ENCODE measurements around the gene CABP2.
"Not testable (repeated sequence)": the region's sequence is repeated elsewhere in the genome, so short reads cannot be mapped to it uniquely, and the experiment has no call there.

CABP2 gene

DNA sequence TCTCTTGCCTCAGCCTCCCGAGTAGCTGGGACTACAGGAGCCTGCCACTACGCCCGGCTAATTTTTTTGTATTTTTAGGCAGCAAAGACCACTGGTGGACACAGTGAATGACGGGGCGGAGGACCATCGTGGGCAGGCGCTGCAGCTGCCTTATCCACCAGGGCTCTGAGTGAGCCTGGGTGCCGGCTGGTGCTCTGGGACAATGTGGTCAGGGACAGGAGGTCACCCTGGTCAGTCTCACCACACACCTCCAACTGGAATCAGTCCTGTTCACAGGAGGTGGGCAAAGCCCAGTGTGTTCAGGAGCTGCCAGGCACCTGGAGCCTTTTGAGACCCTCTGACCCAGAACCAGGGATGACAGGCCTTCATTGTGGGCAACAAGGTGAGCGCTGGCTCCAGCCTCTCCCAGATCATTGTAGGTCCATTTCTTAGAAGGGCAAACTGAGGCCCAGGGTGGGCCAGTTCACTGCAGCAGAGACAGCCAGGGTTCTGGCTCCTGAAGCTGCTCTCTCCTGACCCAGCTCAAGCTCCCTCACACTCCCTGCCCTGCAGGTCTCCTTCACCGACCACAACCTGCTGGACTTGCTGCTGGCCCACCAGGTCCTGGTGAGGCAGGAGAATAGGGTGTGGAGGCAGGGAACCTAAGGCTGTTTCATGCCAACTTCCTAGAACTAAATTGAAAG is 15.7 kb upstream of the CABP2 start:
- no peak for DNase-seq

DNA sequence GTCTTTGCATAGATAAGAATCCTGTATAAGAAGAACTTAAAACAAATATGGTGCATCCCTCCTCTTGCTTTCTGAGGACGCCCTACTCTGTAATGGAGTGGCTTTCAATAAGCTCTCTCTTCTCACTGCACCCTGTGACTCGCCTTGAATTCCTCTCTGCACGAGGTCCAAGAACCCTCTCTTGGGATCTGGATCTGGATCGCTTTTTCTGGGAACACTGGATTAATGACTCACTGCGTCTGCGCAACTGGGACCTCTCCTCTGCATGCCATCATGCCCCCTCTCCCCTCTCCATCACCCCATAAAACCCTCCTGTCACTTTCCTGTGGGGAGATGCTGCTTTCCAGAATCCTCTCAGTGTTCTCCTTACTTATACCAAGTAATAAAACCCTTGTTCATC is 15.1 kb upstream of the CABP2 start:
- DNase-seq, result no peak

- no peak for DNase-seq
Measured at GRCh38 chr11:67535561-67535960, 12.3 kb upstream of the CABP2 start.

GRCh38 chr11:67534070-67534679 is 10.9 kb upstream of the CABP2 start:
- DNase-seq, result no peak

GRCh38 chr11:67532889-67533288 is 9.6 kb upstream of the CABP2 start:
- no peak for DNase-seq

DNA sequence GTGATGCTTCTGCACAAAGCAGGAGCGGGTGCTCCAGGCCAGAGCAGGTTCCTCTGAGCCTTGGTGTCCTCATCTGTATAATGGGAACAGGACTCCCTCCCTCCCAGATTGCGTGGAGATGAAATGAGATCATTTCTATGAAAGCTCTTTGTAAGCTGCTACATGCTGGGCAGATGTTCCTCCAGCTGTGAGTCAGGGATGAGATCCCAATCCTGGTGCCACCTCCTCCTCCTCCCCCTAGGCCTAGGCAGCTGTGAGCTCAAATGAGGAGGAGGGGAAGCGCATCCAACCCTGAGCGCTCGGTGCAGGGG is 7.0 kb upstream of the CABP2 start:
- DNase-seq, result no peak

GRCh38 chr11:67528376-67528775 is 5.1 kb upstream of the CABP2 start:
- no peak for DNase-seq

DNA sequence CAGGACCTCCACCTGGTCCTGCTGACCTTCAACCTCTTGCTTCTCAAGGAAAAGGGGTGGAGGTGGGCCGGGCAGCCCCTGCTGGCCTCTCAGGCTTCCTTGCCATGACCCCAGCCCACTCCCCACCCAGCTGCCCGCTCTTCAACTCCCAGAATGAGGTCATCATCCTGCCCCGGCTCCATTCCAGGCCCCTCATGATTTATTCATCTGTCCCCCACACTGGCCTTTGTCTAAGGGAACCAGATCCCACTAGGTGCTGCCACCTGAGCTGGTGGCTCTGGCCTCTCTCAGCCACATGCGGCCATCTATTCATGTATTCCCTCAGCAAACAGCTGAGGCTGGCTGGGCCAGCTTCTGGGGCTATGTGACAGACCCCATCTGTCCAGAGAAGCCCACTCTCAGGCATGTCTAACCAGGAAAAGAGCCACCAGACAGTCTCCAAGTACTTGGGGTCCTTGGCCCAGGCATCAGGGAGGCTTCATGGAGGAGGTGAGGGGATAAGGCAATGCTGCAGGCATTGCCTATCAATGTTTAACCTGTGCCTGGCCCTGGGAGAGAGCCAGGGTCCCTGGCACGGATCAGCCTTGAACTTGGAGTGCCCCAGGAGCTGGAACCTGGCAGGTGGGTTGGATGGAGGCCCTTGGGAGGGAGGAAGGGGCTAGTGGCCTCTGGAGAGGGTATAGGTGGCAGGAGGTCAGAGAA is 2.2 kb upstream of the CABP2 start:
- DNase-seq, result no peak

- DNase-seq, result no peak
Measured at GRCh38 chr11:67524480-67524808, 1.2 kb upstream of the CABP2 start.

DNA sequence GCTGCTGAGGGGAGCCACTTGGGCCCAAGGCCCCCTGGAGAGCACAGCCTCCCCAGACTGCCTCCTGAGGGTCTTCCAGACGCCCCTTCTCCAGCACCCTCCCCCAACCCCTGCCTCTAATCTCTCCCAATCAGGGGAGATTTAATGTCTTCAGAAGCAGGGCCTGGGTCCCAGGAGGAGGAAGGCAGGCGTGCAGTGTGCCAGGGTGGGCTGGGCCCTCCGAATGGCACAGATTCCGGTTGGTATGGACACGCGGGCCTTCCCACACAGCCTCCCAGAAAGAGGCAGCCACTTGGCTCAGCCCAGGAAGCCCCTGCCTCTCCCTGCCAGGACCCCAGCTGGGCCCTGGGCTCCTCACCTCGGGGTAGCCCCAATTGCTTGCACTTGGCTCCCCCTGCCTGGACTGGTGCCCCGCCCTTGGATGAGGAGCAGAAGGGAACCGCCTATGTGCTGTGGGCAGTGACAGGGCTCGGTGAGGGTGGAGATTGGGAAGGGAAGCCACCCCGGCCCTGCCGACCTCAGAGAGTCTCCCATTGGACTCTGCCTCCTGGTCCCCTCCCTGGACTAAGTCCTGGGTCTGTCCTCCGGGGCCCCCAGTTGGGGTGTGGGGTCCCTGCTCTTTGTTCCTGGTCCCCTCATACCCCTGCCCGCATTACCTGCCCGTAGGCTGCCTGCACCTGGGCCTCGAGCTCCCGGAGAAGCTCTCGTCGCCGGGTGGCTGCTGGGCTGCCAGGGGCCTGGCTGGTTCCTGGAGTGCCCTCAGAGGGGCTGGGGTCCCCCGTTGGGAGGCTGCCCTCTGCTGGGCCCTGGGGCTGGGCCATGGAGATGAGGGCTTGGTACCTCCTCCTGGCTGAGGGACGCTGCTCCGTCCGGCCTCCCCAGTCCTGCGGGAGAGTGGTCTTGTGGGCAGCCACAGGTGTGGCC is 572 bp upstream of the CABP2 start:
- DNase-seq, result no peak

DNA sequence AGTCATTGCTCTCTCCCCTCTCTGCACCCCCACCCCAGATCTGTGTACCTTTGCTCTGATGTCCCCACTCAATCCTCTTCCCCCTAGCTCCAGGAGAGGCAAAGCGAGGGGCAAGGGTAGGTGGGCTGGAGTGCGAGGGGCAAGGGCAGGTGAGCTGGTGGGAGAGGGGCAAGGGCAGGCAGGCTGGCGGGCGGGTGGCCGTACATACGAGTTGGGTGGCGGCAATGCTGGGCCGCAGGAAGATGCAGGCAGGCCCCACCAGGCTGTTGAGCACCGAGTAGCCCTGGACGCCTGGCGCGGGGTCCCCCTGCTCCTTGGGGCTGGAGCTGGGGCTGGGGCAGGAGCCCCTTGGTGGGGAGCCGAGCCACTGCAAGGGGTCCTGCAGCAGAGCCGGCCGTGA is 908 bp downstream of the CABP2 start:
- no peak for DNase-seq

DNA sequence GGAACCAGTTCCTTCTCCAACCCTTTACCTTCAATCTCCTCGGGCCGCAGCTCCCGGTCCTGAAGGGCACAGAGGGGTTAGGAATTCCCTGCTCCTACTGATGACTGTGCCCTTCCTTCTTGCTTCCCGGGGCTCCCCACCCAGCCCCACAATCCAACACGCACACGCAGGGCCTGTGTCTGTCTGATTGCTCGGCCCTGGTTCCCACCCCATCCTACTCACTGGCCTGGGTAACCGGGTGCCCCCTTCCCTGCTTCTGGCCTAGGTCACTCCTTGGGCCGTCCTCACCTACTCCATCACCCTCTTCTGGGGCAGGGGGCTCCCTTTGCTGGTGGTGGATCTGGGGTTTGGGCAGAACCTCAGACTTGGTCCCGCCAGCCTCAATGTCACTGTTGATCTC is 1.3 kb downstream of the CABP2 start:
- DNase-seq, result no peak

GRCh38 chr11:67520856-67521824 is 2.1 kb downstream of the CABP2 start:
- no peak for DNase-seq

- DNase-seq, result no peak
Measured at GRCh38 chr11:67519726-67520125, 3.5 kb downstream of the CABP2 start.

DNA sequence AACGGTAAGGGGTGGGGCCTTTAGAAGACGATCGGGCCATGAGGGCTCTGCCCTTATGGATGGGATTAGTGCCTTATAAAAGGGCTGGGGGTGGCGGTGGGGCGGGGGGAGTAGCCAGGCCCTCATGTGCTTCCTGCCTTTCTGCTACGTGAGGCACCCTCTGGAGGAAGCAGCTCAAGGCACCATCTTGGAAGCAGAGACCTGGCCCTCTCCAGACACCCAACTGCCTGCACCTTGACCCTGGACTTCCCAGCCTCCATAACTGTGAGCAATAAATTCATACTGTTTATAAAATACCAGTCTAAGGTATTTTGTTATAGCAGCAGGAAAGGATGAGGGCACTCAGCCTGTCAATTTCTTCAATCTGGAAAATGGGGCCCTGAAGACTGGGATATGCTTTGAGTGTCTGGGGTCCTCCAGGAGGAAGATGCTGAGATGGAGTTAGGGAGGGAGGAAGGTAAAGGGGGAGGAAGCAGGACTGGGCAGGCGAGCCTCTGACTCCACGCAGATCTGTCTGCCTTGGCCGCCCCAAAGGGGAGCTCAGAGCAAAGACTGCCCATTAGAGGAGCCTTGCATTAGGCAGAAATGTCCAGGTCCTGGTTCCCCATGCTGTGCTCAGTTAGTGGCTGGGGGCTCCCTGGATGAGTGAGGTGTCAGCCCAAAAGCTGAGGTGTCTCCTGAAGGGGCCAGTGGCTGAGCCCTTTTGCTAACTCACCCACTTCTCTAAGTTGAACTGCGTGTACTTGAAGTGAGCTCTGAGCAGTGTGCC is 5.3 kb downstream of the CABP2 start:
- DNase-seq, result no peak

DNA sequence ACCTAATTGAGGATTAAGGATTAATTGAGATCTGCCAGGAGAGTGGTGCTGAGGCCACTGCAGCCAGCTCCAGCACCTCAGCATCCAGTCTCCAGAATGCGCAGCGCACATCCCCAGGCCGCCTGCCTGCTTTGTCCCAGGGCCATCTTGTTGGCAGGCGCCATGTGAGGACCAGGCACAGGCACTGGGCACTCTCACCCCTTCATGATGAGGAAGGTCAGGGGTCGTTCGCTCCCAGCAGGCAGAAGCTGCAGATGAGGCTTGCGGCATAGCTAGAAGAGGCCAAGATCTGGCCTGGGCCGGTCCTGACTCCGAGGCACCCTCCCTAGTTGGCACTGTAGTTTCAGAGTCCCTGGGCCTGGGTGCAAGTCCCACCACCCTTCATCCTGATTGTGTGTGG is 6.4 kb downstream of the CABP2 start:
- DNase-seq, result no peak

DNA sequence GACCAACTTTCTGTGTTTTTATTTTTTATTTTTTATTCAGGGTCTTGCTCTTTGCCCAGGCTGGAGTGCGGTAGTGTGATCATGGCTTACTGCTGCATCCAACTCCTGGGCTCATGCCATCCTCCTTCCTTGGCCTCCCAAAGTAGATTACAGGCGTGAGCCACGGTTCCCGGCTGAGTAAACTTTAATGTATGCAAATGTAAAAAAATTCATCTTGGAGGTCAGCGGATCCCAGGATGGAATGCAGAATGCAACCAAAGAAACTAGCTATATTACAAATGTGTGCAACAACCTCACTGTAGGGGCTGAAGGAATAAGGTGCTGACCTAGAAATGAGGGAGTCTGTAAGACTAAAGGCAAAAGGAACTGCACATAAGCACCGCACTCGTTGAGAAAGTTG is 9.1 kb downstream of the CABP2 start:
- DNase-seq, result no peak

- not testable (repeated sequence) for DNase-seq
Measured at GRCh38 chr11:67511558-67511957, 11.7 kb downstream of the CABP2 start.

DNA sequence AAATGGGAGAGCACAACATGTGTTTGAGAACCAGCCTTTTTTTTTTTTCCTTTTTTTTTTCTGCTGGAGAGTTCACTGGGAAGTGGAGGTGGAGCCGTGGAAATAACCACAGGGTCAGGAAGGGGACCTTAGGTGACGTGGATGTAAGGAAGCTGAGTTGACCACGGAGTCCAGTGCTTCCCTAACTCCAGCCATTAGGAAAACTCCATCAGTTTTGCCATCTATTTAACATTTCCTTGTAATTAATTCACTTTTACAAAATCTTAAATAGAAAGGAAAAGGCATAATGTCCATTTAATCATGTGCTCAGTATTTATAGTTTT is 13.3 kb downstream of the CABP2 start:
- DNase-seq, result no peak

- DNase-seq, result peak; percentile 98
Measured at GRCh38 chr11:67508486-67509121, 14.6 kb downstream of the CABP2 start.

- peak; percentile 98 for DNase-seq
Measured at GRCh38 chr11:67507864-67508485, 15.3 kb downstream of the CABP2 start, which contains the start of gene CDK2AP2. Gene CDK2AP2 (minus strand): TSS chr11:67508162. CDS start chr11:67508082, 80 bp downstream.
